ENCODE measurements around the gene RTN4IP1. TPM values are rescaled to one million over a fixed set of nuclear protein-coding genes. Genes with fewer than 3 reads are reported as not detected.
"Not testable (repeated sequence)": the region's sequence is repeated elsewhere in the genome, so short reads cannot be mapped to it uniquely, and the experiment has no call there.

RTN4IP1 gene
- polyA plus RNA-seq, 10 donors = 6.0 to 8.6 (median 7.1) TPM

GRCh38 chr6:106548926-106549455 is 80.3 kb downstream of the RTN4IP1 start:
- DNase-seq = not testable (repeated sequence)

- DNase-seq = peak in 1 of 3 donors; percentile 51
Observed at GRCh38 chr6:106547601-106548453, 81.5 kb downstream of the RTN4IP1 start.

GRCh38 chr6:106546691-106547414 is 82.4 kb downstream of the RTN4IP1 start:
- peak; percentile 18 to 63 (median 31) for DNase-seq

GRCh38 chr6:106546261-106546690 is 83.0 kb downstream of the RTN4IP1 start:
- DNase-seq = peak in 1 of 3 donors; percentile 20

- DNase-seq = no peak
Observed at GRCh38 chr6:106540907-106541306, 88.4 kb downstream of the RTN4IP1 start.

GRCh38 chr6:106540432-106540831 is 88.9 kb downstream of the RTN4IP1 start:
- DNase-seq = no peak

- no peak for DNase-seq
Observed at GRCh38 chr6:106539936-106540335, 89.4 kb downstream of the RTN4IP1 start.

DNA sequence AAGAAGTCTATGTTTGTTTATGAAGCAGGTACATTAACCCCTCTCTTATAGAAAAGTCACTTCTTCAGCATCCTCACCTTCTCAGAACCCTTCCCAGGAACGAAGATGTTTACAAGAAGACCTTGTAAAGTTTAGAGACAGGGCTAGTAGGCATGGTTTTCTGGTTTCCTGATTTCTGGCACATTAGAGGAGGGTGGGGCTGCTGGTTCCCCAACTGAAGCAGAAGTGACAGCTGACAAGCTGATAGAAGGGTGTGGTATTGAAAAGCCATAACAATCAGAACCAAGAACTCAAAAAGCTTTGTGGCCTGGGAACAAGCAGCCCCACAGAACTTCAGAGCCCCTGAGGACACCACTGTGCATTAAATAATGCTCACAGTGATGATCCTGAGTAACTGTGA is 91.2 kb downstream of the RTN4IP1 start:
- DNase-seq = no peak

- DNase-seq = no peak
Observed at GRCh38 chr6:106537662-106538061, 91.6 kb downstream of the RTN4IP1 start.

GRCh38 chr6:106536851-106537250 is 92.4 kb downstream of the RTN4IP1 start:
- no peak for DNase-seq

DNA sequence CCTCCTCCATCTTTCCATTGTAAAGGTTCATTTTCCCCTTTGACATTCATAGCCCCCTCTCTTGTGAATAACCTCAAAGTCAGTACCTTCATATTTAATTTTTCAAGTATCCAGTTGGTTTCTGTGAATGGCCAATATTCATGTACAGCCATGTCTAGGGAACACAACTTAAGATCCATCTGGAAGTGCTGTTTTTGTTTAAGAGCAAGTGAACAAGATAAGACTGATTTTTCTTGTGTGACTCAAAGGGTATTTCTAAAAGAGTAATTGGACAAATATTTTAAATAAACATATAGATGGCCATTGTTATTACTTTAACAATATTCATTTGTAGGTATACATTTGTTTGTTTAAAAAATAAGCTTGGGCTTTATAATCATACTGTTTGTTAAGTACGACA is 92.9 kb downstream of the RTN4IP1 start:
- no peak for DNase-seq

GRCh38 chr6:106535012-106535411 is 94.3 kb downstream of the RTN4IP1 start:
- DNase-seq = no peak

GRCh38 chr6:106534564-106534982 is 94.7 kb downstream of the RTN4IP1 start:
- no peak for DNase-seq

DNA sequence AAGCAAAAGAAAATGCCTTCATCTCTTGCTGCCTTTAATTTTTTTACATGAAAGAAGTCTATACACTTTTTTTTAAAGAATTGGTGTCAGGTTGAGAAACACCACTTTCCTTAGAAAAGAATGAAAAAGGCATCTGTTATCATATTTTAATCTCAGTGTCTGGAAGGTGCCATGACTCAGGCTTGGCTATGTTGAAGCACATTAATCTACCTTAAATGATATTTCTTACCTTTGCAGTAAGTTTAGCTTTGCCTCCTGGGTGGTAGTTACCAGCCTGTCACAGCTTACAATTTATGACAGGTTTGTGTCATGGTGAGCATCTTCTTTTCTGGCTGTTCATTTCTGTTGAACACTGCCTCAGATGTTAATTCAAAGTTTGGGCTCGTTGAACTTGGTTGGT is 95.3 kb downstream of the RTN4IP1 start:
- no peak for DNase-seq

DNA sequence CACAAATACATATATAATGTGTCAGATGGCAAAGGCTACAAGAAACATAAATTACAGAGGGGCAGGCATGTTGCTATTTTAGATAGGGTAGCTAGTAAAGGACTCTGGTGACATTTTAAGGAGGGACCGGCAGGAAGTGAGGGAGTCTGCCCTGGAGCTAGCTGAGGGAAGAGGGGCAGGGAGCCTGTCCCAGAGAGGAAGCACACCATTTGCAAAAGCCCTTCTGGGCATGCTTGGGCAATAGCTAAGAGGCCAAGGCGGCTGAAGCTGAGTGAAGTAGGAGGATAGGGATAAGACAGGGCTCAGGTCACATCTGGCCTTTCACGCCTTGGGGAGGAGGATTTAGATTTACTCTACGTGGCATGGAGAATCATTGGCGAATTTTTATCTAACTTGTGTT is 96.2 kb downstream of the RTN4IP1 start:
- DNase-seq = no peak

DNA sequence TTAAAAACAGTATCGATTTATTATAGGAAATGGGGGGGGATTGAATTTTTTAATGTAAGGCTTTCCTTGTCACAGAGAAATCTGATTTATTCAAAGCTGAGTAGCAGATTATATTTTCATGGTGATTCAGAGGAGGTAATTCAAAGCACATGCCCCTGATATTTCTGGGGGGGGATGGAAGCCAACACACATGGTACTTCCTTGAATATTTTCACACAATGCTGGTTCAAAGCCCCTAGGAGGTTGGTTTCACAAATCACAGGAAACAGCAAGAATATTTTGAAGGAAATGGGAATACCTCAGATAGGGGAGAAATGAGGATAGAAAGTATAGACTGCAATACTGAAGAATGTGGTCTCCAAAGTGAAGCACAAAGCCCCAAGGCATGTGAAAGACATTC is 98.8 kb downstream of the RTN4IP1 start:
- DNase-seq = peak in 1 of 3 donors; percentile 77

DNA sequence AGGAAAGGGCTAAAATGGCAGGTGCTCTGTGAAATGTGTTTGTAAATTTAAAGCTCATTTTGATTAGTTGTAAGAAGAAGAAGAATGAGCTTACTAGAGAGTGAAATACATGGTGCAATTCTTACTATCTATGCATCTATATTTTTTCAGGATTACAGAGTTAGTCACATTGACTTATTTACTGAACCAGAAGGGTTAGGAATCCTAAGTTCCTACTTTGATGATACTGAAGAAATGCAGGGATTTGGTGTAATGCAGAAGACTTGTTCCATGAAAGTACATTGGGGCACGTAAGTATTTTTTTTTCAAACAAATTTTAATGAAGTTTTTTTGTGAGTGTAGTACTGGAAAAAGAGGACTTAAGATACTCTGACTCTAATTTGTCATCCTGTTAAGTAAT is 99.3 kb downstream of the RTN4IP1 start:
- DNase-seq = no peak

DNA sequence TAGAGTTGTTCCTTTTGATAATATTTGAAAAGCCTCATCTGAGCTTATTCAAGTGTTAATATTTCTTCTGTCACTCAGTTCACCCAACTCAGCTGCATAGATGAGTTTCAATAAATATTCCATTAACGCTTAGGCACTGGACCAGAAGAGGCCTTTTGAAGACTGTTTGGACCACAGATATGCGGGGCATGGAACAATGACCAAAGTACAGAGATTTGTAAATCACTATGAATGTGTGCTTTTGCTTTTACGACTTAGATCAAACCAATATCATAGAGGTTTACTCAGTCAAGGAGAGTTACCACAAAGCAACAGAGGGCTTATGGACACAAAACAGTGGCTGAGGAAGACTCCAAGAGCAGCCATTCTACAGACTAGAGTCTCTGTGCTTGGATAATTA is 99.9 kb downstream of the RTN4IP1 start:
- no peak for DNase-seq

GRCh38 chr6:106528521-106528920 is 100.8 kb downstream of the RTN4IP1 start:
- DNase-seq = no peak

- DNase-seq = peak in 1 of 3 donors; percentile 87
Observed at GRCh38 chr6:106527979-106528378, 101.3 kb downstream of the RTN4IP1 start.

GRCh38 chr6:106527117-106527516 is 102.2 kb downstream of the RTN4IP1 start:
- no peak for DNase-seq

DNA sequence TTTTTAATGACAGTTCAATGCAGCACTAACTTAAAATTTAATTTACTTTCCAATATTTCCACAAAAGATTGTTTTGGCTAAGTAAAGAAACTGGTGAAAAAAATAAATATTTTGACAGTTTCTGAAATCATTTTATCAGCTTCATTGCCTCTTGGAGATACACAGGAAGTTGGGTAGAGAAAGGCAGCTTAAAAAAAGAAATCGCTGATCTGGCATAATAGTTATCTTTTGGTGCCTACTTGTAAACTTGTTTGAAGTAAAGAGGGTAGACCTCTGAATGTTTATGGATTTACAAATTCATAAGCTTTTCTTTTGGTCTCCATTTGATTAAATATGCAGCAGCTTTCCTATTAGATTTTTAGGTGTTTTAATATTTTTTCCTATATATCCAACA is 103.4 kb downstream of the RTN4IP1 start:
- no peak for DNase-seq

All from muscle of back (tissue), 11 donors.